Retinal pigment epithelial cell (primary cell): ENCODE data around the gene DHH.

Experiments
- DNase-seq: peaks from one replicate; pipeline ENCODE4 v3.0.0-alpha.2; 2010; ENCODE audit warnings: low read depth
- H3K4me3 ChIP-seq: 2 replicates; pipeline ENCODE4 v1.5.1; 2011; ENCODE audit warnings: mild to moderate bottlenecking, low read length, control low read depth, moderate library complexity
- TF ChIP-seq, protein P1 (sequence below): conservative IDR thresholded peaks from 2 replicates; pipeline ENCODE4 v1.5.1; 2011; ENCODE audit warnings: low read depth, low read length, control low read depth, inconsistent platforms

DHH gene

DNA sequence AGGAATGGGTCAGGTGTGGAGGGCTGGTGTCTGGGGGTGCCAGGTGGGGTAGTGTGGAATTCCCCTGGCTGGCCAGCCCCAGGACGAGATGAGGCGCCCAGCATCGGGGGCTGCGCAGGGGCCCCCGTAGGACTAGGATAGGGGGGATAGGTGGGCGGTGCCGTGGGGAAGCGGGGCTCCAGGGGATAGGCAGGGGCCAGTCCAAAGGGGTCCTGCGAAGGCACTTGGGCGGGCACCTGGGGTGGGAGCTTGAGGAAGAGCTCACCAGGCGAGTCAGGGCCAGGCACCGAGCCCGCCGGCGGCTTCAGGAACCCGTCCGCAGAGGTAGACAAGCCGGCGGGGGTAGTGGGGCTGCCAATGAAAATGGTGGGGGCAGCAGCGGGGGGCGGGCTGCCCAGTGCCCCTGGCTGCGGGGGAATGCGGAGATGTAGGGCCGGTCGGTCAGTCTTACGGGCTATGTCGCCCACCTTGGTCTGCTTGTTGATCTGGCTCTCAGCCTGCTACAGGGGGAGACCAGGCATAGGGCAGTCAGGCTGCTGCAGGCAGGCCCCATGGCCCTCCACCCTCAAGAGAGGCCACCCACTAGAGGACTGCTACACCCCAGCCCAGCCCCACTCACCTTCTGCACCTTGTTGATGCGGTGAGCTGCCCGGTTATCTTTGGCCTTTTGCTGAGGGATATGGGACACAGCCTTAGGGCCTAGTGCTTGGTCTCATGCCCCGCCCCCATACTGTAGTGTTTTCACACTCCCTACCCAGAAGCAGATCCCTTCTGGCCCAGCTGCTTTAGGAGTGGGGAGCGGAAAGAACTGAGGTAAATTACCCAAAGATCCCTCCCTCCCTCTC lies 53.3 kb downstream of the DHH start:
- TF ChIP-seq, protein P1, sequence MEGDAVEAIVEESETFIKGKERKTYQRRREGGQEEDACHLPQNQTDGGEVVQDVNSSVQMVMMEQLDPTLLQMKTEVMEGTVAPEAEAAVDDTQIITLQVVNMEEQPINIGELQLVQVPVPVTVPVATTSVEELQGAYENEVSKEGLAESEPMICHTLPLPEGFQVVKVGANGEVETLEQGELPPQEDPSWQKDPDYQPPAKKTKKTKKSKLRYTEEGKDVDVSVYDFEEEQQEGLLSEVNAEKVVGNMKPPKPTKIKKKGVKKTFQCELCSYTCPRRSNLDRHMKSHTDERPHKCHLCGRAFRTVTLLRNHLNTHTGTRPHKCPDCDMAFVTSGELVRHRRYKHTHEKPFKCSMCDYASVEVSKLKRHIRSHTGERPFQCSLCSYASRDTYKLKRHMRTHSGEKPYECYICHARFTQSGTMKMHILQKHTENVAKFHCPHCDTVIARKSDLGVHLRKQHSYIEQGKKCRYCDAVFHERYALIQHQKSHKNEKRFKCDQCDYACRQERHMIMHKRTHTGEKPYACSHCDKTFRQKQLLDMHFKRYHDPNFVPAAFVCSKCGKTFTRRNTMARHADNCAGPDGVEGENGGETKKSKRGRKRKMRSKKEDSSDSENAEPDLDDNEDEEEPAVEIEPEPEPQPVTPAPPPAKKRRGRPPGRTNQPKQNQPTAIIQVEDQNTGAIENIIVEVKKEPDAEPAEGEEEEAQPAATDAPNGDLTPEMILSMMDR: no peak
- DNase-seq: no peak
- no peak overlapping the region for H3K4me3 ChIP-seq

DNA sequence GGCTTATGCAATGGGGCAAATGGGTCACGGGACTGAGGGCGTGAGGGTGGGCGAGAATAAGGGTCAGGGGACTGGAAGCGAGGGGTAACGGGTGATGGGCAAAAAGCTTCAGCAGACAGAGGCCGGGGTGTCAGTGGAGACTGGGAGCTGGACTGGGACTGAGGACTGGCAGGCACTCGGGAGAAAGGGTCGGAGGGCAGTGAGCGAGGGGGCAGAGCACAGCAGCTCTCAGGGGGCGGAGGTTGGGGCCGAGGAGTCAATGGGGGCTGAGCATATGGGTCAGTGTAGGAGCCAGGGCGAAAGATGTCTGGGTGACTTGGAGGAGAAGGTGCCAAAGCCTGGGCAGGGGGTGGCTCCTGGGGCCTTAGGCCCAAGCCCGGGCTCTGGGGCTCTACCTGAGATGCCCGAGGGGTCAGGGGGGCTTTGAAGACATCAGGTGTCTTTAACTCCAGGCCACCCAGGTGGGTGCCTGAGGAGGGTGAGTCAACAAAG lies 54.2 kb downstream of the DHH start:
- TF ChIP-seq, protein P1: no peak
- DNase-seq: no peak

GRCh38 chr12:49039421-49040363 lies 54.9 kb downstream of the DHH start:
- DNase-seq: no peak
- no peak overlapping the region for H3K4me3 ChIP-seq
- TF ChIP-seq, protein P1: no peak

More for the DNA sequence above, 54.2 kb downstream of the DHH start:
- no peak overlapping the region for H3K4me3 ChIP-seq

DNA sequence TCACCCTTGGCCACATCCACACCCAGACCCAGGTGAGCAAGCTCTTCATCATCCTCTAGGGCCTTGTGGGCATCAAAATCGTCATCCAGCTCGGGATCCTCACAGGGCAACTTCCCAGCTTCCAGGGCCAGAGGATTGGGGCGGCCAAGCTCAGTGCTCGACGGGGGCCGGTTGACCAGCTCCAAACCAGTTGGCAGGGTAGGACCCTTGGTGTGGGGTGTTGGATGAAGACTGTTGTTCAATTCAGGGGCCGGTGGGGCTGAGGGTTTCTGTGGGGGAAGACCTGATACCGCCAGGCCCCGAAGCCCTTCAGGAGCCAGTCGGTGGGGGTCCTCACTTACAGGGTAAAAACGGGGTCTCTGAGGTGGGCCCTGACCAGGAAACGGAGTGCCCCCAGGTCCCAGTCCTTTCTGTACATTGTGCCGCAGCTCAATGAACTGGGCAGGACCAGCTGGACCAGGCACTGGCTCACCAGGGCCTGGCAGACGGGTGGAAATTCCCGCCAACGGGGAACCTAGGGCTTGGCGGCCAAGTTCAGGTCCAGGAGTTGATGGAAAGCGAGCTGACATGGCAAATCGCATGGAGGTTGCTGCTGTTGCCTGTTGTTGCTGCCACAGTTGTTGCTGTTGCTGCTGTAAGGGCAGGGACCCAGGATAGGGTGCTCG lies 56.2 kb downstream of the DHH start:
- TF ChIP-seq, protein P1: no peak
- no peak overlapping the region for H3K4me3 ChIP-seq
- no peak for DNase-seq

DNA sequence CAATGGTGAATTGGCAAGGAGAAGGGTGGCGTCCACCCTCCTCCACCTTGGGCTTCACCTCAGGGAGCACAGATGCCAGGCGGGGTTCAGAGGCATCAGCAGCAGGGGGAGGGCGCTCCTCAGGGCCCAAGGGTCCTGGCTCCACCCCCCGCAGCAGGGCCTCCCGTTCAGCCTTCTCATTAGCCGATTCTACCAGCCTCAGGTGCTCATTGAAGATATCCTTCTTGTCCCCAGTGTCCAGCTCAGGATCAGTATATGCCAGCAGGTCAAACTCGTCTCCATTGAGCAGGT lies 56.7 kb downstream of the DHH start:
- no peak overlapping the region for H3K4me3 ChIP-seq
- TF ChIP-seq, protein P1: no peak
- DNase-seq: no peak

GRCh38 chr12:49037111-49037946 lies 57.3 kb downstream of the DHH start:
- DNase-seq: no peak
- no peak overlapping the region for H3K4me3 ChIP-seq
- TF ChIP-seq, protein P1: no peak
